GM18868 (cell line): Measurements from ENCODE around the gene METTL24.

ENCODE experiments used
- ATAC-seq: cut with Tn5 transposase; IDR thresholded peaks from one replicate; pipeline ENCODE4 v1.9.1; 2021; ENCODE audit warnings: mild to moderate bottlenecking, moderate library complexity; ENCODE audit not compliant: unreplicated experiment

METTL24 gene

GRCh38 chr6:110214338-110214737 lies 143.8 kb downstream of the METTL24 start:
- no peak for ATAC-seq

DNA sequence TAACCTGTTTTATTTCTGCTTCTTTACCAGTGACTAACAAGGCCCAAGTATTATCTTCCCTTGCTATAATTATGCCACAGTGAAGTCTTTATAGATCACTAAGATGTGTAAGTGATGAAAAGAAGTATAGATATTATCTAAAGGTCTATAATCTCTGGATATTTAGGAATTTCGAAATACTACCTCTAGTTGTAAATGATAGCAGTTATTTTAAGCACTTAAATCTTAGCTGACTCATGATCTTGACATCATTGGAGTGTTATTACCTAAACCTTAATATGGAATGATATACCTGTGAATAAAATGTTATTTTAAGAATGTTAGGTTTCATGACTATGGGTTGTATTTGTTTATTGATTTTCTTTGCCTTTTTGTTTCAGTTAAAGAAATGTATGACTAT lies 146.4 kb downstream of the METTL24 start:
- no peak for ATAC-seq

DNA sequence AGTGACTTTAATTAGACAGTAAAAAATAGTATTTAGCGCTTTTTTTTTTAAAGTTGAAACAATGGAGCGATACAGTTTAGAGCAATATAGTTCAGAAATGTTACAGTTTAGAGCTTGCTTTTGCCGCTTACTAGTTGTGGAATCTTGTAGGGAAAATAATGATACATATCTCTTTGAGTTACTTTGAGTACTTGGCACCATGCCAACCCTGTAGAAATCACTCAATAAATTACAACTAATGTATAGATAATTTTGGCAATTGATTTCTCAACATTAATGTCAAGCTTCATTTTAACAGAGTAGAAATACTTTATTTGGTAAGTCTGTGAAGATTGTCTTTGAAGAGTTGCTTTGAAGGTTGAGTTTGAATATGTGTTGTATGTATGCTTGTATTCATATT lies 150.5 kb downstream of the METTL24 start:
- ATAC-seq = no peak

- no peak for ATAC-seq
Observed at GRCh38 chr6:110201151-110201884, 156.8 kb downstream of the METTL24 start.

- ATAC-seq = no peak
Observed at GRCh38 chr6:110198561-110198960, 159.6 kb downstream of the METTL24 start.

GRCh38 chr6:110196874-110197273 lies 161.3 kb downstream of the METTL24 start:
- no peak for ATAC-seq

DNA sequence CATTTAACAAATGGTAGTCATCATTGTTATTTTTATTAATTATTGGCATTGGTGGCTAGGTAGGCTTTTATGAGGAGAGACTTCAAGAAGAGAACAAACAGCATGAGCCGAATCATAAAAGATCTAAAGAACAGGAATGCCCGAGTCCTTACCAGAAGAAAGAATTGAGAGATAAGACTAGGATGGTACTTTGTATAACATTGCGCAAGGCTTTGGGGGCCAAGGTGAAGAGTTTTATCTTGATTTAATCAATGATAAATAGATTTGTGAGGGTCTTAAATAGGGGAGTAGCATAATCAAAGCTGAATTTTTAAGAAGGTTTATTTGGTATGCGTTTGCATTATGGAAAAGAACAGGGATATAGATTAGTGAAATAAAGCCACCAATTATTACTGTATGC lies 162.5 kb downstream of the METTL24 start:
- ATAC-seq = no peak
